ENCODE measurements around the gene SPATA20. TPM values are rescaled to one million over a fixed set of nuclear protein-coding genes. Genes with fewer than 3 reads are reported as not detected.

SPATA20 gene
- total RNA-seq, 1 experiment from 2014 or later = 33.2 TPM

DNA sequence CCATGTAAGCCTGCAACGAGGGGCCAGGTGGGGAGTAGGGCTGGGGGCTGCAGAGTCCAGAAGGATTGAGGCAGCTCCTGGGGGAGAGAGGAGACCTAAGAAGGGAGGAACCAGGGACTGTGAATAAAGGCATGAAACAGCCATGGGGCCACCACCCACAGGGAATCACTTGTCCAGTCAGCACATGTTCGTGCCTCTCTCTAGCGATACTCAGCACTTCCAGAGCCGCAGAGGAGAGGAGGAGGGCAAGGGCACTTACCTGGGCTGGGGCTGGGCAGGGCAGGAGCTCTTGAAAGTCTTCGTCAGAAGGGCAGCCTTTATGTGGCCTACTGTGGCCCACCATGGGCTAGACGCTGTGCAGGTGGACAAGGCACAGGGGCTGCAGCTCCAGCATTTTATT lies 37.8 kb downstream of the SPATA20 start:
- no peak for DNase-seq
- H3K4me1 Mint-ChIP-seq (ENCODE audit: low read depth, unreplicated experiment) = peaks cover 11% of the 10 kb centered on the region
- intact Hi-C loops (cut with micrococcal nuclease; ENCODE audit: unreplicated experiment) = no loop called here
- TF ChIP-seq, protein P1, sequence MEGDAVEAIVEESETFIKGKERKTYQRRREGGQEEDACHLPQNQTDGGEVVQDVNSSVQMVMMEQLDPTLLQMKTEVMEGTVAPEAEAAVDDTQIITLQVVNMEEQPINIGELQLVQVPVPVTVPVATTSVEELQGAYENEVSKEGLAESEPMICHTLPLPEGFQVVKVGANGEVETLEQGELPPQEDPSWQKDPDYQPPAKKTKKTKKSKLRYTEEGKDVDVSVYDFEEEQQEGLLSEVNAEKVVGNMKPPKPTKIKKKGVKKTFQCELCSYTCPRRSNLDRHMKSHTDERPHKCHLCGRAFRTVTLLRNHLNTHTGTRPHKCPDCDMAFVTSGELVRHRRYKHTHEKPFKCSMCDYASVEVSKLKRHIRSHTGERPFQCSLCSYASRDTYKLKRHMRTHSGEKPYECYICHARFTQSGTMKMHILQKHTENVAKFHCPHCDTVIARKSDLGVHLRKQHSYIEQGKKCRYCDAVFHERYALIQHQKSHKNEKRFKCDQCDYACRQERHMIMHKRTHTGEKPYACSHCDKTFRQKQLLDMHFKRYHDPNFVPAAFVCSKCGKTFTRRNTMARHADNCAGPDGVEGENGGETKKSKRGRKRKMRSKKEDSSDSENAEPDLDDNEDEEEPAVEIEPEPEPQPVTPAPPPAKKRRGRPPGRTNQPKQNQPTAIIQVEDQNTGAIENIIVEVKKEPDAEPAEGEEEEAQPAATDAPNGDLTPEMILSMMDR (IDR thresholded peaks at IDR 0.05; ENCODE audit: unreplicated experiment) = no peak
- H3K27me3 Mint-ChIP-seq (ENCODE audit: unreplicated experiment) = peaks cover 93% of the 10 kb centered on the region
- H3K36me3 Mint-ChIP-seq (ENCODE audit: insufficient read depth, unreplicated experiment) = peaks cover 4% of the 10 kb centered on the region
- no TSS peak for BruUV-seq (replicated peaks)
- CTCF ChIA-PET = interaction anchor here (0.6 to 0.7 kb wide), 2 partner anchors 10 to 98 kb away, joined by 3 to 5 read pairs; no protein-coding TSS in a partner anchor
- no peak overlapping the region for H3K27ac Mint-ChIP-seq (ENCODE audit: unreplicated experiment)
- no peaks in the 10 kb centered on the region for H3K9me3 Mint-ChIP-seq (ENCODE audit: low read depth, unreplicated experiment)
- H3K4me3 Mint-ChIP-seq (ENCODE audit: low read depth, unreplicated experiment) = no peak overlapping the region

GRCh38 chr17:50585346-50585745 lies 38.4 kb downstream of the SPATA20 start:
- H3K27ac Mint-ChIP-seq (ENCODE audit: unreplicated experiment) = no peak overlapping the region

DNA sequence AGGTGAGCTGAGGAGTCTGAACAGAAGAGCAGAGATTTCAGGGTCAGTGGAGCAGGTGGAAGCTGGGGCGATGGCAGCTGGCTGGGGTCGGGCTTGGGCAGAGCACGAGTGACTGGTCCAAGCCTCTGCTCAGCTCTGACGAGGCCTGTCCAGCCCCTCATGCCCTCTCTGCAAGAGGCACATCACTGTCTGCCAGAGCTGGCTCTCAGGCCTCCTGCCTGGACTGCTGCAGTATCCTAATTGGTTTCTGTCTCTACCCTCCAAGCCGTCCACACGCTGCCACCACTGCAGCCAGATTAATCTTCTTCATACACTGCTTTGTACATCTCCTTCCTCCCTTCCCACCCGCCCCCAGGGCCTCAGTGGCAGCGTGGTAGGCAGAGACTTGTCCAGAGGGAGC lies 38.9 kb downstream of the SPATA20 start:
- no TSS peak for BruUV-seq (replicated peaks)
- H3K4me1 Mint-ChIP-seq (ENCODE audit: low read depth, unreplicated experiment) = peaks cover 11% of the 10 kb centered on the region
- TF ChIP-seq, protein P1 (IDR thresholded peaks at IDR 0.05; ENCODE audit: unreplicated experiment) = no peak
- H3K27me3 Mint-ChIP-seq (ENCODE audit: unreplicated experiment) = peaks cover 92% of the 10 kb centered on the region
- no peaks in the 10 kb centered on the region for H3K9me3 Mint-ChIP-seq (ENCODE audit: low read depth, unreplicated experiment)
- H3K4me3 Mint-ChIP-seq (ENCODE audit: low read depth, unreplicated experiment) = no peak overlapping the region
- no peak for DNase-seq
- peaks cover 4% of the 10 kb centered on the region for H3K36me3 Mint-ChIP-seq (ENCODE audit: insufficient read depth, unreplicated experiment)
- intact Hi-C loops (cut with micrococcal nuclease; ENCODE audit: unreplicated experiment) = no loop called here
- H3K27ac Mint-ChIP-seq (ENCODE audit: unreplicated experiment) = no peak overlapping the region
- CTCF ChIA-PET = no interaction called here

More at GRCh38 chr17:50585346-50585745, 38.4 kb downstream of the SPATA20 start:
- Mint-ChIP-seq H3K4me1 (ENCODE audit: low read depth, unreplicated experiment) (peaks cover 11% of the 10 kb centered on the region), H3K27me3 (ENCODE audit: unreplicated experiment) (peaks cover 92% of the 10 kb centered on the region), H3K4me3 (ENCODE audit: low read depth, unreplicated experiment) (no peak overlapping the region), H3K36me3 (ENCODE audit: insufficient read depth, unreplicated experiment) (peaks cover 4% of the 10 kb centered on the region), H3K9me3 (ENCODE audit: low read depth, unreplicated experiment) (no peaks in the 10 kb centered on the region)
- DNase-seq = no peak
- CTCF ChIA-PET = interaction anchor here (0.6 to 0.7 kb wide), 2 partner anchors 11 to 98 kb away, joined by 3 to 5 read pairs; no protein-coding TSS in a partner anchor
- TF ChIP-seq, protein P1 (IDR thresholded peaks at IDR 0.05; ENCODE audit: unreplicated experiment) = no peak
- intact Hi-C loops (cut with micrococcal nuclease; ENCODE audit: unreplicated experiment) = no loop called here
- BruUV-seq (replicated peaks) = no TSS peak

GRCh38 chr17:50586421-50587247 lies 39.7 kb downstream of the SPATA20 start:
- TF ChIP-seq, protein P1 (IDR thresholded peaks at IDR 0.05; ENCODE audit: unreplicated experiment) = no peak
- H3K27me3 Mint-ChIP-seq (ENCODE audit: unreplicated experiment) = peaks cover 92% of the 10 kb centered on the region
- H3K27ac Mint-ChIP-seq (ENCODE audit: unreplicated experiment) = no peak overlapping the region
- intact Hi-C loops (cut with micrococcal nuclease; ENCODE audit: unreplicated experiment) = no loop called here
- CTCF ChIA-PET = interaction anchor here (1.2 kb wide), 1 partner anchor 11 kb away, joined by 3 read pairs; no protein-coding TSS in a partner anchor
- DNase-seq = no peak
- H3K4me3 Mint-ChIP-seq (ENCODE audit: low read depth, unreplicated experiment) = no peak overlapping the region
- H3K9me3 Mint-ChIP-seq (ENCODE audit: low read depth, unreplicated experiment) = no peaks in the 10 kb centered on the region
- no TSS peak for BruUV-seq (replicated peaks)
- peaks cover 4% of the 10 kb centered on the region for H3K36me3 Mint-ChIP-seq (ENCODE audit: insufficient read depth, unreplicated experiment)
- peaks cover 11% of the 10 kb centered on the region for H3K4me1 Mint-ChIP-seq (ENCODE audit: low read depth, unreplicated experiment)
